Measurements from ENCODE around the gene CHN1.

Gene CHN1

GRCh38 chr2:174764280-174765255, 240.6 kb downstream of the CHN1 start, which contains the start of gene CHRNA1:
Gene CHRNA1, minus strand, starts transcription at chr2:174764472. Its CDS starts 78 bp downstream, at chr2:174764394.
- no peak for DNase-seq (ENCODE audit: low read depth)
- TF ChIP-seq, protein P1, sequence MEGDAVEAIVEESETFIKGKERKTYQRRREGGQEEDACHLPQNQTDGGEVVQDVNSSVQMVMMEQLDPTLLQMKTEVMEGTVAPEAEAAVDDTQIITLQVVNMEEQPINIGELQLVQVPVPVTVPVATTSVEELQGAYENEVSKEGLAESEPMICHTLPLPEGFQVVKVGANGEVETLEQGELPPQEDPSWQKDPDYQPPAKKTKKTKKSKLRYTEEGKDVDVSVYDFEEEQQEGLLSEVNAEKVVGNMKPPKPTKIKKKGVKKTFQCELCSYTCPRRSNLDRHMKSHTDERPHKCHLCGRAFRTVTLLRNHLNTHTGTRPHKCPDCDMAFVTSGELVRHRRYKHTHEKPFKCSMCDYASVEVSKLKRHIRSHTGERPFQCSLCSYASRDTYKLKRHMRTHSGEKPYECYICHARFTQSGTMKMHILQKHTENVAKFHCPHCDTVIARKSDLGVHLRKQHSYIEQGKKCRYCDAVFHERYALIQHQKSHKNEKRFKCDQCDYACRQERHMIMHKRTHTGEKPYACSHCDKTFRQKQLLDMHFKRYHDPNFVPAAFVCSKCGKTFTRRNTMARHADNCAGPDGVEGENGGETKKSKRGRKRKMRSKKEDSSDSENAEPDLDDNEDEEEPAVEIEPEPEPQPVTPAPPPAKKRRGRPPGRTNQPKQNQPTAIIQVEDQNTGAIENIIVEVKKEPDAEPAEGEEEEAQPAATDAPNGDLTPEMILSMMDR (IDR thresholded peaks at IDR 0.05; ENCODE audit: insufficient read depth, low read depth, low read length, missing control alignments): no peak
- no peak within 1 kb of the TSS for H3K4me3 ChIP-seq (ENCODE audit: low read length)

DNA sequence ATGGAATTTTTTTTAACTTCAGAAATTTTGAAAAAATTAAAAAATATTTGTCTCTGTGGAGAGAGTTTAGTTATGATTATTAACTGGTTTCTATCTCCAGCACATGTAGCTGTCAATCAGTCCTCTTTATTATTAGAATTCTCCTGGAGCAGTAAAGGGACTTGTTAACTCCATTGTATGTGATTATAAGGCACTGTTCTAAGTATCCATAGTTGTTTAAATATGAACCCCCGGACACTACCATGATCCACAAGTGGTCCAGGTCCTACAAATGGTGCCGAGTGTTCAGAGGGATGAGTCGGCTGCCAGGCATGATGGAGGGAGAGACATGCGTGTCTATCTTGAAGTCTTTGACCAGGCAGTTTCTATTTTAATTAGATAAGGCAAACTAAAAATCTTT, 241.4 kb downstream of the CHN1 start:
- H3K4me3 ChIP-seq (ENCODE audit: low read length): no peak overlapping the region
- DNase-seq (ENCODE audit: low read depth): no peak
- TF ChIP-seq, protein P1 (IDR thresholded peaks at IDR 0.05; ENCODE audit: insufficient read depth, low read depth, low read length, missing control alignments): no peak

- no peak for DNase-seq (ENCODE audit: low read depth)
- TF ChIP-seq, protein P1 (IDR thresholded peaks at IDR 0.05; ENCODE audit: insufficient read depth, low read depth, low read length, missing control alignments): no peak
- no peak overlapping the region for H3K4me3 ChIP-seq (ENCODE audit: low read length)
Observed at GRCh38 chr2:174762464-174762863, 242.7 kb downstream of the CHN1 start.

GRCh38 chr2:174761837-174762236, 243.3 kb downstream of the CHN1 start:
- DNase-seq (ENCODE audit: low read depth): peak; percentile 14
- H3K4me3 ChIP-seq (ENCODE audit: low read length): no peak overlapping the region
- TF ChIP-seq, protein P1 (IDR thresholded peaks at IDR 0.05; ENCODE audit: insufficient read depth, low read depth, low read length, missing control alignments): no peak

DNA sequence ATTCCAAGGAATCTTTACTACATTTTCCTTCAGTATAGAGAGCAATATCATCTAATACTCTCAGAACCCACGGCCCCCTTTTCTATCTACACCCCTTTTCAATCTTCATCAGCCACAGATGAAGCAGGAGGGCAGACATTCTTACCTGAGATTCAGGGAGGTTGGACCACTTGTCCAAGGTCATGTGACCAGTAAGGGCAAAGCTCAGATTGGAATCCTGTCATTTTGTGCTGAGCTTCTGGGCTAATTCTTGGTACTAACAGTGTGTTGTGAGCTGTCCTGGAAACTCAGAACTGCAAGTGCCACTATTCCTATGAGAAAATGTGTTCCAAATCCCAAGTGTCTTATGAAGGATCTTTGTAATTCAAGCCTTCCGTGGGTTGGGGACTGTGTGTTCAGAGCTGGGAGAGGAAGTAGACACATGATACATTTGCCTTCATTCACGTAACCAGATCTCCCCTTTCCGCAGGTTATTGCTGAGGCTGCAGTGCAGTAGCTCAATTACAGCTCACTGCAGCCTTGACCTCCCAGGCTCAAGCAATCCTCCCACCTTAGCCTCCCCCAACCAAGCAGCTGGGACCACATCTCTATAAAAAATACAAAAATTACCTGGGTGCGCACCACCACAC, 244.2 kb downstream of the CHN1 start:
- DNase-seq (ENCODE audit: low read depth): no peak
- H3K4me3 ChIP-seq (ENCODE audit: low read length): no peak overlapping the region
- TF ChIP-seq, protein P1 (IDR thresholded peaks at IDR 0.05; ENCODE audit: insufficient read depth, low read depth, low read length, missing control alignments): no peak

- no peak for DNase-seq (ENCODE audit: low read depth)
- no peak overlapping the region for H3K4me3 ChIP-seq (ENCODE audit: low read length)
- TF ChIP-seq, protein P1 (IDR thresholded peaks at IDR 0.05; ENCODE audit: insufficient read depth, low read depth, low read length, missing control alignments): no peak
Observed at GRCh38 chr2:174759381-174760065, 245.7 kb downstream of the CHN1 start.
